GM19324 (cell line): ENCODE measurements around the gene S1PR1.
"Not testable (repeated sequence)": the region's sequence is repeated elsewhere in the genome, so short reads cannot be mapped to it uniquely, and the experiment has no call there.

Source experiments
- ATAC-seq: cut with Tn5 transposase; IDR thresholded peaks from one replicate; pipeline ENCODE4 v1.9.1; 2021; ENCODE audit warnings: mild to moderate bottlenecking, moderate library complexity; ENCODE audit not compliant: unreplicated experiment, low FRiP score

Gene S1PR1

DNA sequence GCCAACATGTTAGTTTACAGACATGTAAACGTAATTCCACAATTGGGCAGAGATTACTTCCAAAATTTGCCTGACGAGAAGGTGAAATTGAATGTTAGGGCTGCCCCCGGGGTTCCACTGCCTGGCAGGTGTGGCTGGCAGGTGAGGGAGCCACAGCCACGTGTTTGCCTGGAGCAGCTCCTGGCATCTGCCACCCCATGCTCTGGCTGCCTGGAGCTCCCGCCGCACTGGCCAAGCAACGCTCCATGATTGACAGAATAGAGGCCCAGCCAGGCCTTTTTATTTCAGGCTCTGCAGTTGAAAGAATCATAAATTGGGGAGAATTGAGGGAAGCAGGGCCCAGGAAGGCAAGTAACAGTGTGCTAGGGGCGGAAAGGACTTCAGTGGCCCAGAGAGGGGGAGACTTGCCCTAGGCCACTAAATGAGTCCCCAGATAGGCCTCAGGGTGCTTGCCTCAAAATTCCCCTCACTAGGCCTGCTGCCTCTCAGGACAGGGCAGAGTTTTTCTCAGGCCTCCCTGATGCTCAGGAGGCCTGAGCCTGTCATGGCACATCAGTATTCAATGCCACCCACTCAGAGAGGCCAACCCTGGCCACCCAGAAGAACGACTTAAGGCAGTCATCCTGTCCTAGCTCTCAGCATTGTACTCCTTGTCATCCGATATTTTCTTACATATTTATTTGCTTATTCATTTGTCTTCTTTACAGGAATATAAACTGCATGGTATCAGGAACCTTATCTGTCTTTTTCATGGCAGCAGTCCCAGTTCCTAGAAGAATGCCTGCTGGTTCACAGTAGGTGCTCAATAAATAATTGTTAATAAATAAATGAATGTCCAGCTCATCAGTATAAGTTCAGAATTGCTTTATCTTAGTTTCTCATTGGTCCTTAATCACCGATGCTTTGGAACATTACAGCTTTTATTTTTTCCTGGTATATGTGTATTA, 16.6 kb upstream of the S1PR1 start:
- no peak for ATAC-seq

DNA sequence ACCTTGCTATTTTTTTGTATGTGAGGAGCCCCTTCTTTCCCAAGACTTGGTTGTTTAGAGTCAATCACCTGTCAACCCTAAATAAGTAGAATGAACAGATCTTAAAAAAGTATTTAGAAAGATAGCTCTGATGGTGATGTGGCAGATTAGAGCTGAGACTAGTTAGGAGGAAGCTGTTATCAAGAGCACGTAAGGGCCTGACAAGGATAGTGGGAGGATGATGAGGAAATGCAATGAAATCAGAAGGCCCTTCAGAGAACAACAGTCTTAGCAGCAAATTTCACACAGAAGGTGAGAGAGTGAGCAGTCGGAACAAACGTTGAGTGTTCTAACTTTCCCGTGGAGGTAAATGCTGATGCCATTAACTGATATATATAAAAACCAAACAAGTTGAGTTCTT, 15.9 kb upstream of the S1PR1 start:
- ATAC-seq, result no peak

DNA sequence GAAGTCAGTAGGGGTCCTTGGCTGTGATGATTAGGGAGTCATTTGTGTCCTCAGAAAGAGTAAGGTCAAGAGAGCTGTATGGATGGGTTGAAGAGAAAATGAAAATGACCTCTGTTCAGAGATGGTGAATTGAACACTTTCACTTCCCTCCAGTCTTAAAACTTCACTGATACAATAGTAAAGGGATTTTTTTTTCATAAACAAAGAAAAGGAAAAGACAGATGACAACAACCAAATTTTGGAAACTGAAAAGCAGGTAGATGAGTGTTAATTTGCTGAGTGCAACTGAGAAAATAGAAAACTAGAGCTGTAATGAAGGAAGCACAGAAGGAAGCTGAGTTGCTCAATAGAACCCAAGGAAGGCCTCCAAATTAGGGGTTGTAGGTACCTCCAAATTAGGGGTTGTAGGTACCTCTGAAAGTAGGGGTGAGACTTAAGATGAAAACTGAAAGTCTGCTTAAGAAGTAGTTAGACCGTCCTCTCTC, 14.8 kb upstream of the S1PR1 start:
- ATAC-seq, result peak; percentile 96

DNA sequence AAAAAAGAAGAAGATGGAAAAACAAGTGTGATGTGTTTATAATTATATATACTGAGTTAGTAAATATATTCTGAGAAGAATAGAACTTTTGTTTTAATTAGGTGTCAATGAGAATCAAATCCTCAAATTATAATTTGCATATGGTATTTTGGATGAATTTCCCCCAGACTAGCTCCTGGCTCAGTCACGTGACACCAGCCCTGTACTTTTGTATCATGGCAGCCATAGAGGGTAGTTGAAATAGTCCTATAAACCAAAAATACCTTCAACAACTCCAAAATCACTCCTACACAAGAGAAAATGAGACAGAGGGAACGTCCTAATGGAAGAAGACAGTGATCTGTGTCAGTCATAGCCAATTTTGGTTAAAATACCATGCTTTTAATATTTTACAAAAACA, 9.0 kb upstream of the S1PR1 start:
- no peak for ATAC-seq

DNA sequence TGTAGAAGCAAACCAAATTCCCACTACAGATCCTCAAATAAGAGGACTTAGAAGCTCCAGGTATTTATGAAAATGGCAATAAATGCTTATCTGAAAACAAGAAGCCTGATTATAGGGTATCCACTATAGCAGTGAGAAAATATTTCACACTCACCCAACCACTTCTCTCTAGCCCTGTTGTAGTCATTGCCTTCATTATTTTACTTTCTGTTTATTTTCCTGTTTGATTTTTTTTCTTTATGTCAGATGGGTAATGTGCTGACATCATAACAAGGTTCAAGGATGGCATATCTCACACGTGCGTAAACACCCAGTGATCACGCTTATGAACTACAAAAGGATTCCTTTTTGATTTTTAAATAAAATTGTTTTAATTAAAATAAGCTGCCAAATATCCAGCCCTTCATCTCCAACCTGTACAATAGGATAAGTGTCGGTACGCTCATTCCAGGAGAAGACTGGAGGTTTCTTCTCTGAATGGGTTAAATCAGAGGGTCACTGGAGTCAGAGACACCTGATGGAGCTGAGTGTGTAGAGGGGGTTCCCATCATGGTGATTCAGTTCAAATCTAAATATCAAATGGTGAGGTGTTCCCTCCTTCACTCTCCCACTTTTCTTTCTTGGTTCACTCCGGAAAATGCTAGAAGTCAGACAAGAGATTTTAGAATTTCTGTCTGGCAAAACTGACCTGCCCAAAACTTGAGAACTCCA, 8.2 kb upstream of the S1PR1 start:
- no peak for ATAC-seq

DNA sequence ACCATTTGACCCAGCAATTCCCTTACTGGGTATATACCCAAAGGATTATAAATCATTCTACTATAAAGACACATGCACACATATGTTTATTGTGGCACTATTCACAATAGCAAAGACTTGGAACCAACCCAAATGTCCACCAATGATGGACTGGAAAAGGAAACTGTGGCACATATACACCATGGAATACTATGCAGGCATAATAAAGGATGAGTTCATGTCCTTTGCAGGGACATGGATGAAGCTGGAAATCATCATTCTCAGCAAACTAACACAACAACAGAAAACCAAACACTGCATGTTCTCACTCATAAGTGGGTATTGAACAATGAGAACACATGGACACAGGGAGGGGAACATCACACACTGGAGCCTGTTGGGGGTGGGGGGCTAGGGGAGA, 4.6 kb upstream of the S1PR1 start:
- ATAC-seq, result not testable (repeated sequence)

DNA sequence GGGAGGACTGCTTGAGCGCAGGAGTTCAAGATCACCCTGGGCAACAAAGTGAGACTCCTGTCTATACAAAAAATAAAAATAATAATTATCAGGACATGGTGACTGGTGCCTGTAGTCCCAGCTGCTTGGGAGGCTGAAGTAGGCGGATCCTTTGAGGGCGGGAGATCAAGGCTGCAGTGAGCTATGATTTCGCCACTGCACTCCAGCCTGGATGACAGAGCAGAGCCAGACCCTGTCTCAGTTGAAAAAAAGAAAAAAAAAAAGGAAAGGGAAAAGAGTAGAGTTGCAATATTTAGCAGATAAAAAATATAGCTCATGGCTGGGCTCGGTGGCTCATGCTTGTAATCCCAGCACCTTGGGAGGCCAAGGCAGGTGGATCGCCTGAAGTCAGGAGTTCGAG, 3.3 kb upstream of the S1PR1 start:
- ATAC-seq, result no peak

DNA sequence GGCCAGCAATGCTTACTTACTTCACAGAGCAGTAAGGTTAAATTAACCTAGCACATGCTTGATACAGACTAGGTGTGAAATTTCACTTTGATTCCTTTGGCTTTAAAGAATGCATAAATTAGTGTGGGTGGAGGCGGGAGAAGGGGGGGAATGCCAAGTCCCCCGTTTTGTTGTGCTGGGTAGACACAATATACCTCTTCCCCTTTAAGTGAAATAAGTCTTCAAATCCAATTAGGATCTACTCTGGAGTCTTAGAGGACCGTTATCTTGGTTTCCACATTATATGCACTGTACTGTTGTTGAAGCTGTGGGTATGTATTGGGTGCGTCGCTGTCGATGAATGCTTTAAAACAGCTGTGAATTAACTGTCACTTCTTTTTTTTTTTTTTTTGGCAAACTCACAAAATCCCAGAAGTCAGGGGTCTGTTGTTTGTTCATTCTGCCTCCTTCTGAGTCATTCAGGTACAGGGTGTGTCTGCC, 1.6 kb upstream of the S1PR1 start:
- ATAC-seq, result no peak

DNA sequence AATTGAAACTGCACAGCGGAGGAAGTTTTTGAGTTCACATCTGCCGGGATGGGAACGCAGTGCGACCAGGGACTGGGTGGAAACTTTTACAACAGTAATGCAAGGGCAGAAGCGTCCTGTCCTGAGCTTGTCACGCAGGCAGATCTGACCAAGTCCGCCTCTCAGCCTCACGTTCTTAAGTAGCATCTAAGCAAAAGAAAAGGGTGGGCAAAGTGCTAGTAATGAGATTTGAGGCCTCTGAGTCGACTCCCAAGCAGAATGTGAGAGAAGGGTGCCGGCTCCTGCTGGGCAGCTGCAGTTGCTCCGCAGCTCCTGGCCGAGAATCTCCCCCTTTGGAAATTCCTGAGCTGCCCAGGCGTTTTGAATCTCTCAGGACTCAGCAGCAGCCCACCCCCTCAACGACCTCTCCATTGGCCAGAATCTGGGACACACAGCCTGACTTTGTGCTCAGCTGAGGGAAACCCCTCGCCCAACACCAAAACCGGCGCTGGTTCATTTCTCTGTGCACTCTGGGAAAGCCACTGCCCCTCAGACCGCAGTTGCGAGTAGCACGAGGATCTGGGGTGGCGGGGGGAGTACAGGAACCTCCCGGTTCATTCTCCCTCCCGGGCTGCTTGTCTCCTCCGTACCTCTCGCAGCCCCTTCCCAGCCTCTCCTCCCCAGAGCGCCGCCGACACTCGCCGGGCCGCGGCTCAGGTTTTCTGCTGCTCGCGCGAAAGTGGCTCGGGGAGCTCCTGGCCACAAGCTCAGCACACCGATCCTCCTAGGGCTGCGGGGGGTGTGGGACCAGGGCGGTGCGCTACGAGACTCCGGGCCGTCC, 913 bp upstream of the S1PR1 start:
- ATAC-seq, result peak; percentile 41

DNA sequence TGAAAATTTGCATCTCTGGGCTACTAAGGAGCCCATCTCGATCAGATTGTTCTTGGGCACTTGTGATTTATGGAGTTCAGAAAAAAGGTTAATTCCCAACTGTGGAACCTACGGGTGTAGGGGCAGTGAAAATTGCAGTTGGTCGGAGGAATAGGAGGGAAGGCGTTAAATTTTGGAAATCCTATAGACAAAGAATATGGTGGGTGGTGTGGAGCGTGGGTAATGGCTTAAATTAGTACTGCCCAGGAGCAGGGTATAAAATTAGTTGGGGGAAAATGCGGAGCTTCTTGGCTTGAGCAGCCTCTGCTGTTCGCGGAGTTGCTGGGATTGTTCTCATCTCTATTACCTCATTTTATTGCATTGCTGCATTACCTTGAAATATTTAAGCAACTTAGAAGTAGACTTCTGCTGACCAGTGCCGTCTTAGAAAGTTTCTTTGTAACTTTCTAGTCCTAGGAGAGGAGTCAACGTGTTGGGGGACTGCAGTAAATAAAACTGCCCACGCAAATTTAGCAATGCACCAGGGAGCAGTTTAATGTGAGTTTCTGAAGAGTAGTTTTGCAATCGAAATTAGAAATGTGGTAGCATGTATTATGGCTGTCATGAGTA, 514 bp downstream of the S1PR1 start:
- ATAC-seq, result no peak

DNA sequence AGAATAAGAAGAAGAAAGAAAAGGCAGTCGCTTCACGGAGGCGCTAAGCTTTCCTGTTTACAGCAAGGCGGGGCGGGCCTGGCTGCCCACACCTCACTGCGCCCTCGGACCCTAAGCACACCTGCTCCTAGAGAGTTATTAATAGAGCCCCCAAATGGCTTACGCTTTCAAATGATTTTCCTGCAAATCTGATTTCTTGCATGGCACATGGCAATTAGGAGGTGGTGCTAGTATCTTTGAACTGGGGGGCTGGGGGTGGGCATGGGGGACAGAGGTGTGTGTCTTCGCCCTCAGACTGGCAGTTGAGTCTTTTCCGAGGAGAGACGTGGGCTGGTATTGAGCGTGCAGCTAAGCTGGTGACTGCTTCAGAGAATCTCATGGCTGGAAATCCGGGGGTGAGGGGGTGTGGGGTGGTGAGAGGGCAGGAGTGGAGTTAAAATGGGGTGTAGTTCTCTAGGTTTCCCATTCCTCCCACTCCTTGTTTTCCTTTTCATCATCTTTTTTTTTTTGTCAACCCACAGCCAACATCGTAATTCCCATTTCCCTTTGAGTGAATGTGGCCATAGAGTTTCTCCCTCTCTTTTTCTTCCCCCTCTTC, 1.3 kb downstream of the S1PR1 start:
- ATAC-seq, result peak; percentile 29

DNA sequence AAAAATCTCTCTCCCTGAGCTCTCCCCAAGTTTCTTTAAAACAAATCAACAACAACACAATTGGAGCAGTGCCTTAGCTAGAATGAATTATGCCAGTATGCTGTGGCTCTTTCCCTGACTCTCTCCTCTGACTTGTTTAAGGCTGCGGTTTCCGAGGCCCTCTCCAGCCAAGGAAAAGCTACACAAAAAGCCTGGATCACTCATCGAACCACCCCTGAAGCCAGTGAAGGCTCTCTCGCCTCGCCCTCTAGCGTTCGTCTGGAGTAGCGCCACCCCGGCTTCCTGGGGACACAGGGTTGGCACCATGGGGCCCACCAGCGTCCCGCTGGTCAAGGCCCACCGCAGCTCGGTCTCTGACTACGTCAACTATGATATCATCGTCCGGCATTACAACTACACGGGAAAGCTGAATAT, 1.9 kb downstream of the S1PR1 start:
- peak; percentile 28 for ATAC-seq

DNA sequence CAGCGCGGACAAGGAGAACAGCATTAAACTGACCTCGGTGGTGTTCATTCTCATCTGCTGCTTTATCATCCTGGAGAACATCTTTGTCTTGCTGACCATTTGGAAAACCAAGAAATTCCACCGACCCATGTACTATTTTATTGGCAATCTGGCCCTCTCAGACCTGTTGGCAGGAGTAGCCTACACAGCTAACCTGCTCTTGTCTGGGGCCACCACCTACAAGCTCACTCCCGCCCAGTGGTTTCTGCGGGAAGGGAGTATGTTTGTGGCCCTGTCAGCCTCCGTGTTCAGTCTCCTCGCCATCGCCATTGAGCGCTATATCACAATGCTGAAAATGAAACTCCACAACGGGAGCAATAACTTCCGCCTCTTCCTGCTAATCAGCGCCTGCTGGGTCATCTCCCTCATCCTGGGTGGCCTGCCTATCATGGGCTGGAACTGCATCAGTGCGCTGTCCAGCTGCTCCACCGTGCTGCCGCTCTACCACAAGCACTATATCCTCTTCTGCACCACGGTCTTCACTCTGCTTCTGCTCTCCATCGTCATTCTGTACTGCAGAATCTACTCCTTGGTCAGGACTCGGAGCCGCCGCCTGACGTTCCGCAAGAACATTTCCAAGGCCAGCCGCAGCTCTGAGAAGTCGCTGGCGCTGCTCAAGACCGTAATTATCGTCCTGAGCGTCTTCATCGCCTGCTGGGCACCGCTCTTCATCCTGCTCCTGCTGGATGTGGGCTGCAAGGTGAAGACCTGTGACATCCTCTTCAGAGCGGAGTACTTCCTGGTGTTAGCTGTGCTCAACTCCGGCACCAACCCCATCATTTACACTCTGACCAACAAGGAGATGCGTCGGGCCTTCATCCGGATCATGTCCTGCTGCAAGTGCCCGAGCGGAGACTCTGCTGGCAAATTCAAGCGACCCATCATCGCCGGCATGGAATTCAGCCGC, 2.5 kb downstream of the S1PR1 start:
- ATAC-seq, result no peak

DNA sequence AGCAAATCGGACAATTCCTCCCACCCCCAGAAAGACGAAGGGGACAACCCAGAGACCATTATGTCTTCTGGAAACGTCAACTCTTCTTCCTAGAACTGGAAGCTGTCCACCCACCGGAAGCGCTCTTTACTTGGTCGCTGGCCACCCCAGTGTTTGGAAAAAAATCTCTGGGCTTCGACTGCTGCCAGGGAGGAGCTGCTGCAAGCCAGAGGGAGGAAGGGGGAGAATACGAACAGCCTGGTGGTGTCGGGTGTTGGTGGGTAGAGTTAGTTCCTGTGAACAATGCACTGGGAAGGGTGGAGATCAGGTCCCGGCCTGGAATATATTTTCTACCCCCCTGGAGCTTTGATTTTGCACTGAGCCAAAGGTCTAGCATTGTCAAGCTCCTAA, 3.2 kb downstream of the S1PR1 start:
- no peak for ATAC-seq

DNA sequence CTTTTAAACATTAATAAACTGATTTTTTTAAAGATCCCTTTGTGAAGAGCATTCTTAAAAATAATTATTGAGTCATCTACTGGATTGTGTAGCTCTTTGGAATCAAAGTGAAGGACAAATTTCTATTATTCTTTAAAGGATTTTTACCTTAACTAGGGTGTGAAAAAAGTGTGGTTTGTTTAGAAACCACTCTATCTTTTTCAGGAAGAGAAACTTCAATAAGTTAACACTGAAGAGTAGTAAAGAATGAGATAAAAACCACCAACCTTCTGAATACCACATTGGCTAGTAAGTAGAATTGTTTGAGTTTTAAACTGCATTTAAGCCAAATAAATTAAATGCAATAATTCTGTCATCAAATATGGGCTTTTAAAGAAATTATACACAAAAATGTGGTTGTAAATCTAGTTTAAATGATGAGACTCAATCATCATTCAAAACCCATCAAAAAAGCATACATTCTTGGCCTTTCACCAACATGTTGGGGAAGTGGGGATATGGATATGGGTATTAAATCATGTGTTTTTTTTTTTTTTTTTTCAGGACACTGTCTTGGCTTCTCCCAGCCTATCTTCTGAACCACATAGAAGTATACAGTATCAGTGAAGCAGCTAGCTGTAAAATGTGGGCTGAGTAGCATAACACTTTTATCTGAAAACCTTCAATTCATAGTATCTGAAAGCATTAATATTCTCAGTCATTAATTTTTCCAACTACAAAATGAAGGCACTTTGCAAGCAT, 4.8 kb downstream of the S1PR1 start:
- no peak for ATAC-seq

DNA sequence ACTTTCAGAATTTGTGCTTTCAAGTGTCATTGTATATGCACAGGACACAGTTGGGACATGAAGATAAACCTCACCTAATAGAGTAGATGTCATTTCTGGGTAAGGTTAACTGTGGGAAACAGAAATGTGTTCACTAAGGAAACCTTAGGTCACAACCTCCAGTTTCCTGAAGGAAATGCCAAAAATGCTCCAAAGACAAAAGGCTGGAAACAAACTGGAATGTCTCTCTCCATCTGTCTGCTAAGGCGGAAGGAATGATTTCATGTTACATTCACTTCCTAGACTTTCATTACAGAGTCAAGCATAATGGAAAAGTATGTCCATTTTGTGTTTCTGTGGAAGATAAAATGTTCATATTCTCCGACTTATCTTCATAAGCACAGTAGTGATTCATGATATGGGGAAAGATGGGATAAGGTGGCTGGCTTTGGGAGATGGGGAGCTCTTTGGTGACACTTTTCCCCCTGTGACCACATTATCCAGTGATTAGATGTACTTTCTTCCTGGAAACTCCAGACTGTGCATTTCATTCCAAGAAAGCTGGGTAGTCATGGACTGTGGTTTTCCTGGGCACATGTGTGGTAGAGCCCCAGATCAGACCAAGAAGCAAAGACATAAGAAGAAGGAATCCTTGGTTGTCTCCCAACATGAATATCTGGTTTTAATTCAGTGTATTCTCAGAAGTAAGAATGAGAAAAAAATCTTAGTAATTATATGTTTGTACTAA, 5.7 kb downstream of the S1PR1 start:
- no peak for ATAC-seq

DNA sequence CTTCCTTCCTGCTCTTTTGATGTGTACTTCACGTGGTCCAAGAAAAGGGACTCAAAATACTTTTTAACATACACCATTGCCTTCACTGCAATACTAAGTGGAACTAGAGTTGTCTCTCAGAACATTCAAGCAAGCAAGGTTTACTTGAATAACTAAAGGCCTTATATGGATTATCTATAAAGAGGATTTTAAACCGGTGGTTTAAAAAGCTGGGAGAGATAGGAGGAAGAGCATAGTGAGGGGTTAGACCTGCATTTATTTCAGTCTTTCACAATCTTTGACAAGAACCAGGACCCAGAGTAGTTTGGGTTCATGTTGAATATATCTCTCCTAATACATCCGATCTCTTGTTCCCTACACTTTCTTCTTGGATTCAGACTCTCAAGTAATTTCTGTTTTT, 6.9 kb downstream of the S1PR1 start:
- ATAC-seq, result no peak
